IMR-90 (cell line): ENCODE measurements around the gene NBPF3. TPM values are rescaled to one million over a fixed set of nuclear protein-coding genes. Genes with fewer than 3 reads are reported as not detected.

ENCODE experiments used
- ATAC-seq: fragments of 200-7000 bp; cut with Tn5 transposase; 2 replicates; pipeline ENCODE4 v1.9.1; 2020; ENCODE audit warnings: low read depth, mild to moderate bottlenecking, moderate library complexity
- BruUV-seq: library from RNA; stranded (reverse); fragments of 400-500 nt; replicated peaks from 2 replicates; lab custom pipeline; 2021; lab: Mats Ljungman, UMichigan
- CTCF ChIA-PET: fragments of 300-600 bp; formaldehyde crosslinking; extraction: SDS; loops from one replicate; lab custom pipeline; 2021; ENCODE audit warnings: antibody characterized with exemption; lab: Yijun Ruan, JAX
- POLR2A ChIA-PET: fragments of 300-600 bp; sonication (Branson Sonifier 250); formaldehyde crosslinking; loops from one replicate; lab custom pipeline; 2022; ENCODE audit warnings: antibody characterized with exemption; ENCODE audit not compliant: unreplicated experiment; lab: Charles Lee
- DNase-seq: peaks from one replicate; pipeline ENCODE4 v3.0.0; 2013
- H2AFZ ChIP-seq: replicated peaks from 2 replicates; pipeline ENCODE3; 2013; ENCODE audit warnings: low read length, mild to moderate bottlenecking; ENCODE audit not compliant: poor library complexity
- H2AK5ac ChIP-seq: 2 replicates; pipeline ENCODE4 v1.6.1; 2013; ENCODE audit warnings: low read depth, low read length, inconsistent platforms
- H2AK9ac ChIP-seq: replicated peaks from 2 replicates; pipeline ENCODE3; 2013; ENCODE audit warnings: mild to moderate bottlenecking, low read depth, low read length, moderate library complexity; ENCODE audit not compliant: poor library complexity
- H2BK120ac ChIP-seq: 2 replicates; pipeline ENCODE4 v1.6.1; 2013; ENCODE audit warnings: low read depth, low read length, inconsistent platforms
- H2BK15ac ChIP-seq: 3 replicates; pipeline ENCODE4 v1.6.1; 2013; ENCODE audit warnings: low read depth, low read length, inconsistent platforms
- H2BK20ac ChIP-seq: 2 replicates; pipeline ENCODE4 v1.6.1; 2013; ENCODE audit warnings: low read depth, mild to moderate bottlenecking, inconsistent platforms, low read length, moderate library complexity
- H2BK5ac ChIP-seq: 2 replicates; pipeline ENCODE4 v1.6.1; 2013; ENCODE audit warnings: mild to moderate bottlenecking, low read depth, low read length, inconsistent platforms; ENCODE audit not compliant: poor library complexity, severe bottlenecking
- H3K14ac ChIP-seq: replicated peaks from 2 replicates; pipeline ENCODE4 v1.6.1; 2013; ENCODE audit warnings: low read depth, low read length, inconsistent platforms
- H3K18ac ChIP-seq: 2 replicates; pipeline ENCODE4 v1.6.1; 2013; ENCODE audit warnings: low read depth, low read length, control low read depth
- H3K23ac ChIP-seq: 2 replicates; pipeline ENCODE4 v1.6.1; 2013; ENCODE audit warnings: low read depth, low read length, inconsistent platforms
- H3K27ac ChIP-seq: 2 replicates; pipeline ENCODE4 v1.5.1; 2013; ENCODE audit warnings: mild to moderate bottlenecking, control low read depth, low read length; ENCODE audit not compliant: insufficient read depth
- H3K27me3 ChIP-seq: 2 replicates; pipeline ENCODE4 v1.6.1; 2013; ENCODE audit warnings: low read length; ENCODE audit not compliant: control insufficient read depth, insufficient read depth
- H3K36me3 ChIP-seq: 2 replicates; pipeline ENCODE4 v1.6.1; 2013; ENCODE audit warnings: low read length, mixed read lengths; ENCODE audit not compliant: control insufficient read depth, insufficient read depth
- H3K4ac ChIP-seq: 2 replicates; pipeline ENCODE4 v1.6.1; 2013; ENCODE audit warnings: low read depth, low read length, inconsistent platforms
- H3K4me1 ChIP-seq: 2 replicates; pipeline ENCODE4 v1.6.1; 2013; ENCODE audit warnings: low read length, mixed read lengths; ENCODE audit not compliant: control insufficient read depth, insufficient read depth
- H3K4me2 ChIP-seq: 2 replicates; pipeline ENCODE4 v1.6.1; 2013; ENCODE audit warnings: low read depth, mild to moderate bottlenecking, control low read depth, low read length, moderate library complexity
- H3K4me3 ChIP-seq: 2 replicates; pipeline ENCODE4 v1.5.1; 2013; ENCODE audit warnings: low read depth, mild to moderate bottlenecking, control low read depth, low read length, moderate library complexity; ENCODE audit not compliant: insufficient read depth
- H3K56ac ChIP-seq: 2 replicates; pipeline ENCODE4 v1.6.1; 2013; ENCODE audit warnings: low read length, inconsistent platforms; ENCODE audit not compliant: insufficient read depth; ENCODE audit errors: extremely low read depth
- H3K79me1 ChIP-seq, 2 experiments: 2 replicates each; pipeline ENCODE4 v1.6.1; 2013; ENCODE audit warnings: low read length in 2 of 2, inconsistent platforms in 1 of 2, low read depth in 1 of 2
- H3K9ac ChIP-seq: 2 replicates; pipeline ENCODE4 v1.6.1; 2013; ENCODE audit warnings: low read depth, low read length, control low read depth
- H3K9me1 ChIP-seq: 2 replicates; pipeline ENCODE4 v1.6.1; 2013; ENCODE audit warnings: low read length, inconsistent platforms; ENCODE audit not compliant: insufficient read depth
- H3K9me3 ChIP-seq: 2 replicates; pipeline ENCODE4 v1.6.1; 2013; ENCODE audit warnings: low read length; ENCODE audit not compliant: control insufficient read depth, insufficient read depth
- H4K20me1 ChIP-seq: 2 replicates; pipeline ENCODE4 v1.6.1; 2013; ENCODE audit warnings: low read length, inconsistent platforms; ENCODE audit not compliant: insufficient read depth
- H4K5ac ChIP-seq: 2 replicates; pipeline ENCODE4 v1.6.1; 2013; ENCODE audit warnings: mild to moderate bottlenecking, low read depth, low read length, control low read depth
- H4K8ac ChIP-seq, 2 experiments: 2 replicates each; pipeline ENCODE4 v1.6.1; 2013; ENCODE audit warnings: low read depth in 2 of 2, low read length in 2 of 2, control low read depth in 1 of 2, inconsistent platforms in 1 of 2
- H4K91ac ChIP-seq: 2 replicates; pipeline ENCODE4 v1.6.1; 2013; ENCODE audit warnings: low read depth, low read length, inconsistent platforms; ENCODE audit not compliant: insufficient read depth
- BHLHE40 ChIP-seq: fragments of 150-350 bp; IDR thresholded peaks from 2 replicates; pipeline ENCODE4 v1.6.1; 2016; ENCODE audit warnings: mild to moderate bottlenecking, low read depth, low read length
- CEBPB ChIP-seq: IDR thresholded peaks from 2 replicates; pipeline ENCODE4 v1.6.1; 2012; ENCODE audit warnings: low read depth, low read length, improper control_type of control experiment
- CHD1 ChIP-seq: IDR thresholded peaks from 2 replicates; pipeline ENCODE4 v1.6.1; 2012; ENCODE audit warnings: low read depth, low read length, improper control_type of control experiment
- FOS ChIP-seq: fragments of 150-350 bp; IDR thresholded peaks from 2 replicates; pipeline ENCODE4 v1.6.1; 2016; ENCODE audit warnings: low read depth, low read length
- MAFK ChIP-seq: IDR thresholded peaks from 2 replicates; pipeline ENCODE4 v1.6.1; 2012; ENCODE audit warnings: low read depth, low read length, improper control_type of control experiment
- MAZ ChIP-seq: IDR thresholded peaks from 2 replicates; pipeline ENCODE4 v1.6.1; 2012; ENCODE audit warnings: low read depth, mild to moderate bottlenecking, low read length, improper control_type of control experiment, moderate library complexity, borderline replicate concordance
- MXI1 ChIP-seq: IDR thresholded peaks from 2 replicates; pipeline ENCODE4 v1.6.1; 2012; ENCODE audit warnings: low read depth, mild to moderate bottlenecking, low read length, moderate library complexity, borderline replicate concordance
- NFE2L2 ChIP-seq: fragments of 150-350 bp; IDR thresholded peaks from 2 replicates; pipeline ENCODE4 v1.6.1; 2016; ENCODE audit warnings: low read depth, mild to moderate bottlenecking, low read length
- POLR2A ChIP-seq: IDR thresholded peaks from 2 replicates; pipeline ENCODE4 v1.6.1; 2012; ENCODE audit warnings: mild to moderate bottlenecking, low read depth, low read length
- RAD21 ChIP-seq: IDR thresholded peaks from 2 replicates; pipeline ENCODE4 v1.6.1; 2012; ENCODE audit warnings: low read length, improper control_type of control experiment
- RCOR1 ChIP-seq: IDR thresholded peaks from 2 replicates; pipeline ENCODE4 v1.6.1; 2012; ENCODE audit warnings: mild to moderate bottlenecking, low read length, improper control_type of control experiment; ENCODE audit not compliant: insufficient replicate concordance
- RFX5 ChIP-seq: IDR thresholded peaks from 2 replicates; pipeline ENCODE4 v1.8.0; 2012; ENCODE audit warnings: low read depth, mild to moderate bottlenecking, low read length, moderate library complexity
- SMC3 ChIP-seq: fragments of 150-350 bp; IDR thresholded peaks from 2 replicates; pipeline ENCODE4 v1.6.1; 2016; ENCODE audit warnings: low read depth, mild to moderate bottlenecking, antibody characterized with exemption, low read length, moderate library complexity
- WGBS, 2 experiments: methylation state at CpG; one replicate each; pipeline versions ENCODE4 v1.1.5 to v1.1.7; 2013; ENCODE audit warnings: missing lambda C conversion rate in 2 of 2; ENCODE audit not compliant: insufficient read length in 1 of 2; ENCODE audit errors: extremely low coverage in 2 of 2; 5-methylcytosine and 5-hydroxymethylcytosine counted together
- dilution Hi-C: fragments of 300-500 bp; cut with HindIII; formaldehyde crosslinking; loops from one replicate; pipeline ENCODE4 v1.14.3; 2018; ENCODE audit warnings: low sequenced_read_pairs; ENCODE audit not compliant: unreplicated experiment
- in situ Hi-C: fragments of 300-500 bp; cut with MboI; formaldehyde crosslinking; loops from 3 replicates; pipeline ENCODE4 v1.14.3; 2019; ENCODE audit warnings: low sequenced_read_pairs, inconsistent platforms, mixed read lengths
- intact Hi-C: fragments of 100-400 bp; cut with micrococcal nuclease; formaldehyde crosslinking; loops from 2 replicates; pipeline ENCODE4 v1.10.0; 2022
- polyA plus RNA-seq, 3 experiments: library from polyadenylated mRNA; depleted of rRNA; stranded (reverse); fragments of >200 nt; gene quantifications; 2 replicates each; pipeline ENCODE4 v1.2.3, GENCODE V29; 2012; ENCODE audit warnings: low replicate concordance in 1 of 3
- total RNA-seq: library from RNA; depleted of rRNA; stranded (reverse); fragments of >200 nt; gene quantifications from 2 replicates; pipeline ENCODE4 v1.2.3, GENCODE V29; 2012
- TF ChIP-seq, protein P1 (sequence below): conservative IDR thresholded peaks from 2 replicates; pipeline ENCODE4 v1.5.1; 2012; ENCODE audit warnings: mild to moderate bottlenecking, low read depth, low read length, improper control_type of control experiment
- TF ChIP-seq, protein P2 (sequence below): fragments of 150-350 bp; IDR thresholded peaks from 2 replicates; pipeline ENCODE4 v1.6.1; 2017; ENCODE audit warnings: mild to moderate bottlenecking, antibody characterized with exemption, low read length, low read depth
- TF ChIP-seq, protein P3 (sequence below): fragments of 150-350 bp; IDR thresholded peaks from 2 replicates; pipeline ENCODE4 v1.6.1; 2016; ENCODE audit warnings: low read depth, mild to moderate bottlenecking, low read length, moderate library complexity, borderline replicate concordance

The NBPF3 gene
- total and polyA plus RNA-seq, 2 of the 4 experiments (the other 2 are of a cell fraction) = 8.7 to 18.8 TPM

DNA sequence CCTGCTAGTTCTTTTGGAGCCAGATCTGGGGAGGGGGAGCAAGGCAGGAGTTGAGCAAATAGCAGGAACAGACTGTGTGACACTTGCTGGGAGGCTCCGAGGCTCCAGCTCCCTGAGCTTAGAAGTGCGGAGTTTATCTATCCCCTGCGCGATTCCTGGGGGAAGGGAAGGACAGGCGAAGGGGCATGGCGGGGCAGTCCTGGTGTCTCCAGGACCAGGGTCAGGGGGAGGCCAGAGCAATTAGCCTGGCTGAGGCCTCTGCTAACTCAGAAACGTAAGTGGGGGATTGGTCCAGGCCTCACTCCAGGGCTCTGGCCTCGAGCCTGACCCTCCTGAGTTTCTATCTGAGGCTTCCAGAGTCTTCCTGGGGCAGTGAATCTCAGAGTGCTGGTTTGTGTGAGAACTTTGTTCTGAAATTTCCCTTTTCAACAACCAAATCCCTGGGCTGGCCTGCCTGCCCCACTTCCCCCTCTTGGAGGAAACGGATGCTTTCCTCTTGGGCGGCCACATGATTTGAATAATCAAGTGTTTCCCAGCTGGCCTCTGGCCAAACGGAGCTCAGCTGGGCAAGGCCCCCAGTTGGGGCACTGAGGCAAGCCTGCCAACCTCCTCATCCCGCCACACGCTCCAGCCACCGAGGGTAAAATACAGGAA, 84.9 kb downstream of the NBPF3 start:
- TF ChIP-seq NFE2L2 (no peak), RFX5 (no peak), MXI1 (no peak), RAD21 (no peak), MAZ (no peak), SMC3 (no peak), RCOR1 (no peak), POLR2A (no peak), MAFK (no peak), CEBPB (no peak), CHD1 (no peak), FOS (no peak), BHLHE40 (no peak)
- TF ChIP-seq, protein P1, sequence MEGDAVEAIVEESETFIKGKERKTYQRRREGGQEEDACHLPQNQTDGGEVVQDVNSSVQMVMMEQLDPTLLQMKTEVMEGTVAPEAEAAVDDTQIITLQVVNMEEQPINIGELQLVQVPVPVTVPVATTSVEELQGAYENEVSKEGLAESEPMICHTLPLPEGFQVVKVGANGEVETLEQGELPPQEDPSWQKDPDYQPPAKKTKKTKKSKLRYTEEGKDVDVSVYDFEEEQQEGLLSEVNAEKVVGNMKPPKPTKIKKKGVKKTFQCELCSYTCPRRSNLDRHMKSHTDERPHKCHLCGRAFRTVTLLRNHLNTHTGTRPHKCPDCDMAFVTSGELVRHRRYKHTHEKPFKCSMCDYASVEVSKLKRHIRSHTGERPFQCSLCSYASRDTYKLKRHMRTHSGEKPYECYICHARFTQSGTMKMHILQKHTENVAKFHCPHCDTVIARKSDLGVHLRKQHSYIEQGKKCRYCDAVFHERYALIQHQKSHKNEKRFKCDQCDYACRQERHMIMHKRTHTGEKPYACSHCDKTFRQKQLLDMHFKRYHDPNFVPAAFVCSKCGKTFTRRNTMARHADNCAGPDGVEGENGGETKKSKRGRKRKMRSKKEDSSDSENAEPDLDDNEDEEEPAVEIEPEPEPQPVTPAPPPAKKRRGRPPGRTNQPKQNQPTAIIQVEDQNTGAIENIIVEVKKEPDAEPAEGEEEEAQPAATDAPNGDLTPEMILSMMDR = no peak
- TF ChIP-seq, protein P2, sequence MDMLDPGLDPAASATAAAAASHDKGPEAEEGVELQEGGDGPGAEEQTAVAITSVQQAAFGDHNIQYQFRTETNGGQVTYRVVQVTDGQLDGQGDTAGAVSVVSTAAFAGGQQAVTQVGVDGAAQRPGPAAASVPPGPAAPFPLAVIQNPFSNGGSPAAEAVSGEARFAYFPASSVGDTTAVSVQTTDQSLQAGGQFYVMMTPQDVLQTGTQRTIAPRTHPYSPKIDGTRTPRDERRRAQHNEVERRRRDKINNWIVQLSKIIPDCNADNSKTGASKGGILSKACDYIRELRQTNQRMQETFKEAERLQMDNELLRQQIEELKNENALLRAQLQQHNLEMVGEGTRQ = no peak
- TF ChIP-seq, protein P3, sequence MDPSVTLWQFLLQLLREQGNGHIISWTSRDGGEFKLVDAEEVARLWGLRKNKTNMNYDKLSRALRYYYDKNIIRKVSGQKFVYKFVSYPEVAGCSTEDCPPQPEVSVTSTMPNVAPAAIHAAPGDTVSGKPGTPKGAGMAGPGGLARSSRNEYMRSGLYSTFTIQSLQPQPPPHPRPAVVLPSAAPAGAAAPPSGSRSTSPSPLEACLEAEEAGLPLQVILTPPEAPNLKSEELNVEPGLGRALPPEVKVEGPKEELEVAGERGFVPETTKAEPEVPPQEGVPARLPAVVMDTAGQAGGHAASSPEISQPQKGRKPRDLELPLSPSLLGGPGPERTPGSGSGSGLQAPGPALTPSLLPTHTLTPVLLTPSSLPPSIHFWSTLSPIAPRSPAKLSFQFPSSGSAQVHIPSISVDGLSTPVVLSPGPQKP = no peak
- Histone ChIP-seq H3K23ac (no peak overlapping the region), H3K27ac (no peak overlapping the region), H3K4me2 (no peak overlapping the region), H2BK5ac (no peak overlapping the region), H4K5ac (no peak overlapping the region), H2BK20ac (no peak overlapping the region), H3K79me1 (no peaks in the 10 kb centered on the region), H2BK15ac (no peak overlapping the region), H3K9me3 (no peaks in the 10 kb centered on the region), H3K27me3 (peaks cover 6% of the 10 kb centered on the region), H2BK120ac (no peak overlapping the region), H3K36me3 (no peaks in the 10 kb centered on the region), H2AK5ac (no peak overlapping the region), H3K56ac (no peak overlapping the region), H3K14ac (no peak overlapping the region), H2AK9ac (no peak overlapping the region), H4K91ac (no peak overlapping the region), H4K8ac (no peak overlapping the region), H4K20me1 (no peaks in the 10 kb centered on the region; the same call in 1 of the 2 replicates), H3K18ac (no peak overlapping the region), H3K9me1 (no peaks in the 10 kb centered on the region), H3K4ac (no peak overlapping the region), H3K4me1 (peaks cover 2% of the 10 kb centered on the region; the same call in 1 of the 2 replicates), H3K4me3 (no peak overlapping the region), H2AFZ (no peak overlapping the region), H3K9ac (no peak overlapping the region)
- ChIA-PET CTCF (no interaction called here), POLR2A (no interaction called here)
- dilution Hi-C loops (no loop called here), intact Hi-C loops (no loop called here), in situ Hi-C loops (no loop called here)
- ATAC-seq = no peak
- DNase-seq = no peak
- BruUV-seq = no TSS peak
- WGBS, 2 experiments = 50% methylated on average over 2 of the region's 14 CpGs; no CpG with 5 or more reads in 1 of the 2 experiments
